IMR-90 (cell line): ENCODE measurements around the gene CST9. TPM values are rescaled to one million over a fixed set of nuclear protein-coding genes. Genes with fewer than 3 reads are reported as not detected.

Experiments used
- ATAC-seq: fragments of 200-7000 bp; cut with Tn5 transposase; 2 replicates; pipeline ENCODE4 v1.9.1; 2020; ENCODE audit warnings: low read depth, mild to moderate bottlenecking, moderate library complexity
- BruUV-seq: library from RNA; stranded (reverse); fragments of 400-500 nt; replicated peaks from 2 replicates; lab custom pipeline; 2021; lab: Mats Ljungman, UMichigan
- CTCF ChIA-PET: fragments of 300-600 bp; formaldehyde crosslinking; extraction: SDS; loops from one replicate; lab custom pipeline; 2021; ENCODE audit warnings: antibody characterized with exemption; lab: Yijun Ruan, JAX
- POLR2A ChIA-PET: fragments of 300-600 bp; sonication (Branson Sonifier 250); formaldehyde crosslinking; loops from one replicate; lab custom pipeline; 2022; ENCODE audit warnings: antibody characterized with exemption; ENCODE audit not compliant: unreplicated experiment; lab: Charles Lee
- DNase-seq: peaks from one replicate; pipeline ENCODE4 v3.0.0; 2013
- H2AFZ ChIP-seq: replicated peaks from 2 replicates; pipeline ENCODE3; 2013; ENCODE audit warnings: low read length, mild to moderate bottlenecking; ENCODE audit not compliant: poor library complexity
- H2AK5ac ChIP-seq: 2 replicates; pipeline ENCODE4 v1.6.1; 2013; ENCODE audit warnings: low read depth, low read length, inconsistent platforms
- H2AK9ac ChIP-seq: replicated peaks from 2 replicates; pipeline ENCODE3; 2013; ENCODE audit warnings: mild to moderate bottlenecking, low read depth, low read length, moderate library complexity; ENCODE audit not compliant: poor library complexity
- H2BK120ac ChIP-seq: 2 replicates; pipeline ENCODE4 v1.6.1; 2013; ENCODE audit warnings: low read depth, low read length, inconsistent platforms
- H2BK15ac ChIP-seq: 3 replicates; pipeline ENCODE4 v1.6.1; 2013; ENCODE audit warnings: low read depth, low read length, inconsistent platforms
- H2BK20ac ChIP-seq: 2 replicates; pipeline ENCODE4 v1.6.1; 2013; ENCODE audit warnings: low read depth, mild to moderate bottlenecking, inconsistent platforms, low read length, moderate library complexity
- H2BK5ac ChIP-seq: 2 replicates; pipeline ENCODE4 v1.6.1; 2013; ENCODE audit warnings: mild to moderate bottlenecking, low read depth, low read length, inconsistent platforms; ENCODE audit not compliant: poor library complexity, severe bottlenecking
- H3K14ac ChIP-seq: replicated peaks from 2 replicates; pipeline ENCODE4 v1.6.1; 2013; ENCODE audit warnings: low read depth, low read length, inconsistent platforms
- H3K18ac ChIP-seq: 2 replicates; pipeline ENCODE4 v1.6.1; 2013; ENCODE audit warnings: low read depth, low read length, control low read depth
- H3K23ac ChIP-seq: 2 replicates; pipeline ENCODE4 v1.6.1; 2013; ENCODE audit warnings: low read depth, low read length, inconsistent platforms
- H3K27ac ChIP-seq: 2 replicates; pipeline ENCODE4 v1.5.1; 2013; ENCODE audit warnings: mild to moderate bottlenecking, control low read depth, low read length; ENCODE audit not compliant: insufficient read depth
- H3K27me3 ChIP-seq: 2 replicates; pipeline ENCODE4 v1.6.1; 2013; ENCODE audit warnings: low read length; ENCODE audit not compliant: control insufficient read depth, insufficient read depth
- H3K36me3 ChIP-seq: 2 replicates; pipeline ENCODE4 v1.6.1; 2013; ENCODE audit warnings: low read length, mixed read lengths; ENCODE audit not compliant: control insufficient read depth, insufficient read depth
- H3K4ac ChIP-seq: 2 replicates; pipeline ENCODE4 v1.6.1; 2013; ENCODE audit warnings: low read depth, low read length, inconsistent platforms
- H3K4me1 ChIP-seq: 2 replicates; pipeline ENCODE4 v1.6.1; 2013; ENCODE audit warnings: low read length, mixed read lengths; ENCODE audit not compliant: control insufficient read depth, insufficient read depth
- H3K4me2 ChIP-seq: 2 replicates; pipeline ENCODE4 v1.6.1; 2013; ENCODE audit warnings: low read depth, mild to moderate bottlenecking, control low read depth, low read length, moderate library complexity
- H3K4me3 ChIP-seq: 2 replicates; pipeline ENCODE4 v1.5.1; 2013; ENCODE audit warnings: low read depth, mild to moderate bottlenecking, control low read depth, low read length, moderate library complexity; ENCODE audit not compliant: insufficient read depth
- H3K56ac ChIP-seq: 2 replicates; pipeline ENCODE4 v1.6.1; 2013; ENCODE audit warnings: low read length, inconsistent platforms; ENCODE audit not compliant: insufficient read depth; ENCODE audit errors: extremely low read depth
- H3K79me1 ChIP-seq, 2 experiments: 2 replicates each; pipeline ENCODE4 v1.6.1; 2013; ENCODE audit warnings: low read length in 2 of 2, inconsistent platforms in 1 of 2, low read depth in 1 of 2
- H3K9ac ChIP-seq: 2 replicates; pipeline ENCODE4 v1.6.1; 2013; ENCODE audit warnings: low read depth, low read length, control low read depth
- H3K9me1 ChIP-seq: 2 replicates; pipeline ENCODE4 v1.6.1; 2013; ENCODE audit warnings: low read length, inconsistent platforms; ENCODE audit not compliant: insufficient read depth
- H3K9me3 ChIP-seq: 2 replicates; pipeline ENCODE4 v1.6.1; 2013; ENCODE audit warnings: low read length; ENCODE audit not compliant: control insufficient read depth, insufficient read depth
- H4K20me1 ChIP-seq: 2 replicates; pipeline ENCODE4 v1.6.1; 2013; ENCODE audit warnings: low read length, inconsistent platforms; ENCODE audit not compliant: insufficient read depth
- H4K5ac ChIP-seq: 2 replicates; pipeline ENCODE4 v1.6.1; 2013; ENCODE audit warnings: mild to moderate bottlenecking, low read depth, low read length, control low read depth
- H4K8ac ChIP-seq, 2 experiments: 2 replicates each; pipeline ENCODE4 v1.6.1; 2013; ENCODE audit warnings: low read depth in 2 of 2, low read length in 2 of 2, control low read depth in 1 of 2, inconsistent platforms in 1 of 2
- H4K91ac ChIP-seq: 2 replicates; pipeline ENCODE4 v1.6.1; 2013; ENCODE audit warnings: low read depth, low read length, inconsistent platforms; ENCODE audit not compliant: insufficient read depth
- CEBPB ChIP-seq: IDR thresholded peaks from 2 replicates; pipeline ENCODE4 v1.6.1; 2012; ENCODE audit warnings: low read depth, low read length, improper control_type of control experiment
- FOS ChIP-seq: fragments of 150-350 bp; IDR thresholded peaks from 2 replicates; pipeline ENCODE4 v1.6.1; 2016; ENCODE audit warnings: low read depth, low read length
- MAFK ChIP-seq: IDR thresholded peaks from 2 replicates; pipeline ENCODE4 v1.6.1; 2012; ENCODE audit warnings: low read depth, low read length, improper control_type of control experiment
- MXI1 ChIP-seq: IDR thresholded peaks from 2 replicates; pipeline ENCODE4 v1.6.1; 2012; ENCODE audit warnings: low read depth, mild to moderate bottlenecking, low read length, moderate library complexity, borderline replicate concordance
- NFE2L2 ChIP-seq: fragments of 150-350 bp; IDR thresholded peaks from 2 replicates; pipeline ENCODE4 v1.6.1; 2016; ENCODE audit warnings: low read depth, mild to moderate bottlenecking, low read length
- POLR2A ChIP-seq: IDR thresholded peaks from 2 replicates; pipeline ENCODE4 v1.6.1; 2012; ENCODE audit warnings: mild to moderate bottlenecking, low read depth, low read length
- RAD21 ChIP-seq: IDR thresholded peaks from 2 replicates; pipeline ENCODE4 v1.6.1; 2012; ENCODE audit warnings: low read length, improper control_type of control experiment
- RCOR1 ChIP-seq: IDR thresholded peaks from 2 replicates; pipeline ENCODE4 v1.6.1; 2012; ENCODE audit warnings: mild to moderate bottlenecking, low read length, improper control_type of control experiment; ENCODE audit not compliant: insufficient replicate concordance
- RFX5 ChIP-seq: IDR thresholded peaks from 2 replicates; pipeline ENCODE4 v1.8.0; 2012; ENCODE audit warnings: low read depth, mild to moderate bottlenecking, low read length, moderate library complexity
- SMC3 ChIP-seq: fragments of 150-350 bp; IDR thresholded peaks from 2 replicates; pipeline ENCODE4 v1.6.1; 2016; ENCODE audit warnings: low read depth, mild to moderate bottlenecking, antibody characterized with exemption, low read length, moderate library complexity
- WGBS, 2 experiments: methylation state at CpG; one replicate each; pipeline versions ENCODE4 v1.1.5 to v1.1.7; 2013; ENCODE audit warnings: missing lambda C conversion rate in 2 of 2; ENCODE audit not compliant: insufficient read length in 1 of 2; ENCODE audit errors: extremely low coverage in 2 of 2; 5-methylcytosine and 5-hydroxymethylcytosine counted together
- dilution Hi-C: fragments of 300-500 bp; cut with HindIII; formaldehyde crosslinking; loops from one replicate; pipeline ENCODE4 v1.14.3; 2018; ENCODE audit warnings: low sequenced_read_pairs; ENCODE audit not compliant: unreplicated experiment
- in situ Hi-C: fragments of 300-500 bp; cut with MboI; formaldehyde crosslinking; loops from 3 replicates; pipeline ENCODE4 v1.14.3; 2019; ENCODE audit warnings: low sequenced_read_pairs, inconsistent platforms, mixed read lengths
- intact Hi-C: fragments of 100-400 bp; cut with micrococcal nuclease; formaldehyde crosslinking; loops from 2 replicates; pipeline ENCODE4 v1.10.0; 2022
- polyA plus RNA-seq, 3 experiments: library from polyadenylated mRNA; depleted of rRNA; stranded (reverse); fragments of >200 nt; gene quantifications; 2 replicates each; pipeline ENCODE4 v1.2.3, GENCODE V29; 2012; ENCODE audit warnings: low replicate concordance in 1 of 3
- total RNA-seq: library from RNA; depleted of rRNA; stranded (reverse); fragments of >200 nt; gene quantifications from 2 replicates; pipeline ENCODE4 v1.2.3, GENCODE V29; 2012
- TF ChIP-seq, protein P1 (sequence below): fragments of 150-350 bp; IDR thresholded peaks from 2 replicates; pipeline ENCODE4 v1.6.1; 2016; ENCODE audit warnings: low read depth, mild to moderate bottlenecking, low read length, moderate library complexity, borderline replicate concordance
- TF ChIP-seq, protein P2 (sequence below): conservative IDR thresholded peaks from 2 replicates; pipeline ENCODE4 v1.5.1; 2012; ENCODE audit warnings: mild to moderate bottlenecking, low read depth, low read length, improper control_type of control experiment
- TF ChIP-seq, protein P3 (sequence below): fragments of 150-350 bp; IDR thresholded peaks from 2 replicates; pipeline ENCODE4 v1.6.1; 2017; ENCODE audit warnings: mild to moderate bottlenecking, antibody characterized with exemption, low read length, low read depth

CST9 gene
- total and polyA plus RNA-seq, 2 of the 4 experiments (the other 2 are of a cell fraction), result not detected

DNA sequence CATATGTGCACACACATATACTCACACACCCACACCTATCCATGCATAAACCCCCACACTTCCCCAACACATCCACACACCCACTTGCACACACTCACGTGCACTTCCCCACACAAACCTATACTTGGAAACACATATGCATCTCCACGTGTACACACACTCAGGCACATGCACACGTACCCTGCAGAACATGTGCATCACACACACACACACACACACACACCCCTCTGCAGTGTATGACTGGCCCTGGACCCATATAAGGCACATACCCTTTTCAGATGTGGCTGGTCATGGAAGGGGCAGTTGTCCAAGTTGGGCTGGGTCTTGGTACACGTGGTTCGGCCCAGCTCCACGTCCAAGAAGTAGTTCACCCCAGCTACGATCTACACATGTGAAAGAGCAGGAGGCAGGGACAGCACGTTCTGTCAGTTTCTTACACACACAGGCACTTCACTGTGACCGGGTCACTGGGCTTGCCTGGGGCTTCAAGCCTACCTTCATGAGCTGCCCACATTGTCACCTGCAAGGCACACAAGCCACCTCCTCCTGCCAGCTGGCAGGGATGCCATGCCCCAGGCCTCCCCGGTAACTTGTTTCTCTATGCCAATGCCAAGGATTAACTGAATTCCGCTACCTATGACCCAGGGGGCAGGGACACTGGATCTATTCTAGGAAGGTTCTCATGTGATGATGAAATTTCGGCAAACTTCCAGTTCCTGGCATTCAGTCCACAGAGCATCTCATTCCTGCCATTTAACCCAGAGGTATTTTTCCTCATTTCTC lies 29.5 kb upstream of the CST9 start:
- ChIA-PET POLR2A (no interaction called here), CTCF (no interaction called here)
- Histone ChIP-seq H3K4me2 (no peak overlapping the region; the same call in 1 of the 2 replicates), H2AK5ac (no peak overlapping the region), H2AK9ac (no peak overlapping the region), H3K4me3 (no peak overlapping the region), H3K9me3 (no peaks in the 10 kb centered on the region), H3K27me3 (no peaks in the 10 kb centered on the region), H3K9me1 (peaks cover 6% of the 10 kb centered on the region; the same call in 1 of the 2 replicates), H3K9ac (no peak overlapping the region), H3K79me1 (peaks cover 17 to 29% of the 10 kb centered on the region in 2 experiments), H2BK15ac (no peak overlapping the region), H4K91ac (no peak overlapping the region), H3K4me1 (peaks cover 8% of the 10 kb centered on the region), H3K27ac (no peak overlapping the region), H3K56ac (no peak overlapping the region), H2BK20ac (no peak overlapping the region), H2AFZ (no peak overlapping the region), H3K23ac (no peak overlapping the region), H3K14ac (no peak overlapping the region), H4K20me1 (peaks cover 6% of the 10 kb centered on the region; the same call in 1 of the 2 replicates), H2BK5ac (no peak overlapping the region), H2BK120ac (no peak overlapping the region), H4K5ac (no peak overlapping the region), H3K4ac (no peak overlapping the region), H4K8ac (no peak overlapping the region), H3K36me3 (peaks cover 16% of the 10 kb centered on the region), H3K18ac (no peak overlapping the region)
- intact Hi-C loops, result loop anchor here (5.0 kb wide), 1 partner anchor 273 kb away; the partner anchor contains the start of gene GZF1
- no TSS peak for BruUV-seq
- no peak for DNase-seq
- 100% methylated on average over 4 of the region's 12 CpGs; no CpG with 5 or more reads in 1 of the 2 experiments for WGBS, 2 experiments
- dilution Hi-C loops, result no loop called here
- no peak for ATAC-seq
- in situ Hi-C loops, result loop anchor here (25.0 kb wide), 2 partner anchors 1627 to 1777 kb away; partner anchors contain the start of gene GINS1
- TF ChIP-seq RCOR1, result no peak
- TF ChIP-seq MAFK, result no peak
- TF ChIP-seq NFE2L2, result no peak
- TF ChIP-seq, protein P1, sequence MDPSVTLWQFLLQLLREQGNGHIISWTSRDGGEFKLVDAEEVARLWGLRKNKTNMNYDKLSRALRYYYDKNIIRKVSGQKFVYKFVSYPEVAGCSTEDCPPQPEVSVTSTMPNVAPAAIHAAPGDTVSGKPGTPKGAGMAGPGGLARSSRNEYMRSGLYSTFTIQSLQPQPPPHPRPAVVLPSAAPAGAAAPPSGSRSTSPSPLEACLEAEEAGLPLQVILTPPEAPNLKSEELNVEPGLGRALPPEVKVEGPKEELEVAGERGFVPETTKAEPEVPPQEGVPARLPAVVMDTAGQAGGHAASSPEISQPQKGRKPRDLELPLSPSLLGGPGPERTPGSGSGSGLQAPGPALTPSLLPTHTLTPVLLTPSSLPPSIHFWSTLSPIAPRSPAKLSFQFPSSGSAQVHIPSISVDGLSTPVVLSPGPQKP, result no peak
- no peak for TF ChIP-seq RAD21
- no peak for TF ChIP-seq MXI1
- TF ChIP-seq FOS, result no peak
- TF ChIP-seq, protein P2, sequence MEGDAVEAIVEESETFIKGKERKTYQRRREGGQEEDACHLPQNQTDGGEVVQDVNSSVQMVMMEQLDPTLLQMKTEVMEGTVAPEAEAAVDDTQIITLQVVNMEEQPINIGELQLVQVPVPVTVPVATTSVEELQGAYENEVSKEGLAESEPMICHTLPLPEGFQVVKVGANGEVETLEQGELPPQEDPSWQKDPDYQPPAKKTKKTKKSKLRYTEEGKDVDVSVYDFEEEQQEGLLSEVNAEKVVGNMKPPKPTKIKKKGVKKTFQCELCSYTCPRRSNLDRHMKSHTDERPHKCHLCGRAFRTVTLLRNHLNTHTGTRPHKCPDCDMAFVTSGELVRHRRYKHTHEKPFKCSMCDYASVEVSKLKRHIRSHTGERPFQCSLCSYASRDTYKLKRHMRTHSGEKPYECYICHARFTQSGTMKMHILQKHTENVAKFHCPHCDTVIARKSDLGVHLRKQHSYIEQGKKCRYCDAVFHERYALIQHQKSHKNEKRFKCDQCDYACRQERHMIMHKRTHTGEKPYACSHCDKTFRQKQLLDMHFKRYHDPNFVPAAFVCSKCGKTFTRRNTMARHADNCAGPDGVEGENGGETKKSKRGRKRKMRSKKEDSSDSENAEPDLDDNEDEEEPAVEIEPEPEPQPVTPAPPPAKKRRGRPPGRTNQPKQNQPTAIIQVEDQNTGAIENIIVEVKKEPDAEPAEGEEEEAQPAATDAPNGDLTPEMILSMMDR, result no peak
- no peak for TF ChIP-seq CEBPB
- TF ChIP-seq SMC3, result no peak
- TF ChIP-seq, protein P3, sequence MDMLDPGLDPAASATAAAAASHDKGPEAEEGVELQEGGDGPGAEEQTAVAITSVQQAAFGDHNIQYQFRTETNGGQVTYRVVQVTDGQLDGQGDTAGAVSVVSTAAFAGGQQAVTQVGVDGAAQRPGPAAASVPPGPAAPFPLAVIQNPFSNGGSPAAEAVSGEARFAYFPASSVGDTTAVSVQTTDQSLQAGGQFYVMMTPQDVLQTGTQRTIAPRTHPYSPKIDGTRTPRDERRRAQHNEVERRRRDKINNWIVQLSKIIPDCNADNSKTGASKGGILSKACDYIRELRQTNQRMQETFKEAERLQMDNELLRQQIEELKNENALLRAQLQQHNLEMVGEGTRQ, result no peak
- no peak for TF ChIP-seq RFX5
- TF ChIP-seq POLR2A, result no peak
